ENCODE data around the gene NCBP3. TPM values are rescaled to one million over a fixed set of nuclear protein-coding genes. Genes with fewer than 3 reads are reported as not detected.

NCBP3 gene
- total RNA-seq, 6 experiments from 2014 or later = 8.6 to 15.1 (median 10.5) TPM

- intact Hi-C loops (cut with DNase I) = no loop called here
- no peak for TF ChIP-seq CTCF (IDR thresholded peaks at IDR 0.05)
- no peak for TF ChIP-seq POLR2A (IDR thresholded peaks at IDR 0.05)
These were observed 47.7 kb upstream of the NCBP3 start for GRCh38 chr17:3893720-3894116.

GRCh38 chr17:3893003-3893719, 47.1 kb upstream of the NCBP3 start, which contains the start of gene CAMKK1:
CAMKK1 (minus strand) TSS chr17:3893053; CDS start chr17:3885687, 7,366 bp downstream.
- H3K9me3 ChIP-seq = no peaks in the 10 kb centered on the region
- intact Hi-C loops (cut with DNase I) = no loop called here
- no CpG with 5 or more reads among the region's 75 CpGs for WGBS (ENCODE audit: insufficient coverage, low coverage, low lambda C conversion rate, missing lambda C conversion rate)
- H3K4me1 ChIP-seq = peaks cover 0 to 11% (median 3%) of the 10 kb centered on the region in 4 donors
- H3K36me3 ChIP-seq = no peaks in the 10 kb centered on the region
- peak; percentile 84 to 92 (median 90) for DNase-seq
- H3K27ac ChIP-seq = peak within 1 kb of the TSS; percentile 24 to 76 (median 48)
- H3K4me3 ChIP-seq = peak within 1 kb of the TSS; percentile 48 to 60 (median 50)
- TF ChIP-seq CTCF (IDR thresholded peaks at IDR 0.05) (no peak), POLR2A (IDR thresholded peaks at IDR 0.05) (no peak)
- H3K27me3 ChIP-seq = no peaks in the 10 kb centered on the region
- ATAC-seq = peak; percentile 82 to 89 (median 88)

More at GRCh38 chr17:3893720-3894116, 47.7 kb upstream of the NCBP3 start:
- Histone ChIP-seq H3K4me3 (no peak overlapping the region), H3K36me3 (no peaks in the 10 kb centered on the region), H3K27ac (peak overlapping the region; percentile 24 to 76 (median 48)), H3K4me1 (peaks cover 0 to 11% (median 3%) of the 10 kb centered on the region in 4 donors), H3K27me3 (no peaks in the 10 kb centered on the region), H3K9me3 (no peaks in the 10 kb centered on the region)
- DNase-seq (no peak), ATAC-seq (no peak)
- 82% methylated on average over 5 of the region's 7 CpGs for WGBS (ENCODE audit: insufficient coverage, low coverage, low lambda C conversion rate, missing lambda C conversion rate)

- Histone ChIP-seq H3K27ac (peak overlapping the region in 2 of 3 donors; percentile 17 to 47), H3K9me3 (no peaks in the 10 kb centered on the region), H3K36me3 (no peaks in the 10 kb centered on the region), H3K27me3 (no peaks in the 10 kb centered on the region), H3K4me3 (peak overlapping the region; percentile 44 to 60 (median 50)), H3K4me1 (peaks cover 0 to 13% (median 3%) of the 10 kb centered on the region in 4 donors)
- intact Hi-C loops (cut with DNase I) = no loop called here
- DNase-seq (peak; percentile 68 to 84 (median 80)), ATAC-seq (peak; percentile 44 to 60 (median 54))
- WGBS (ENCODE audit: insufficient coverage, low coverage, low lambda C conversion rate, missing lambda C conversion rate) = no CpG with 5 or more reads among the region's 96 CpGs
- TF ChIP-seq POLR2A (IDR thresholded peaks at IDR 0.05) (no peak), CTCF (IDR thresholded peaks at IDR 0.05) (no peak)
These were observed 46.3 kb upstream of the NCBP3 start for GRCh38 chr17:3892095-3892998.

- Histone ChIP-seq H3K9me3 (no peaks in the 10 kb centered on the region), H3K27me3 (no peaks in the 10 kb centered on the region), H3K4me1 (peaks cover 0 to 14% (median 3%) of the 10 kb centered on the region in 4 donors), H3K4me3 (no peak overlapping the region), H3K27ac (no peak overlapping the region), H3K36me3 (no peaks in the 10 kb centered on the region)
- intact Hi-C loops (cut with DNase I) = no loop called here
- WGBS (ENCODE audit: insufficient coverage, low coverage, low lambda C conversion rate, missing lambda C conversion rate) = 31% methylated on average over 9 of the region's 12 CpGs
- ATAC-seq (no peak), DNase-seq (no peak)
- TF ChIP-seq CTCF (IDR thresholded peaks at IDR 0.05) (no peak), POLR2A (IDR thresholded peaks at IDR 0.05) (no peak)
These were observed 45.6 kb upstream of the NCBP3 start for GRCh38 chr17:3891626-3892094.
